SJCRH30 (cell line): ENCODE data around the gene NETO2. TPM values are rescaled to one million over a fixed set of nuclear protein-coding genes. Genes with fewer than 3 reads are reported as not detected.
"Not testable (repeated sequence)": the region's sequence is repeated elsewhere in the genome, so short reads cannot be mapped to it uniquely, and the experiment has no call there.

Experiments used
- DNase-seq, 2 experiments: peaks; one replicate each; pipeline ENCODE4 v3.0.0-alpha.2; 2015 to 2020
- H3K27ac ChIP-seq: fragments of 250-450 bp; sonication (Bioruptor Pico); 2 replicates; pipeline ENCODE4 v1.5.1; 2020; ENCODE audit warnings: mild to moderate bottlenecking, moderate library complexity
- H3K27me3 ChIP-seq: fragments of 250-450 bp; sonication (Bioruptor Pico); 2 replicates; pipeline ENCODE4 v1.5.1; 2020; ENCODE audit warnings: mild to moderate bottlenecking, moderate library complexity
- H3K36me3 ChIP-seq: fragments of 250-450 bp; sonication (Bioruptor Pico); 2 replicates; pipeline ENCODE4 v1.5.1; 2020; ENCODE audit warnings: mild to moderate bottlenecking, moderate library complexity
- H3K4me1 ChIP-seq: fragments of 250-450 bp; sonication (Bioruptor Pico); 2 replicates; pipeline ENCODE4 v1.5.1; 2020; ENCODE audit warnings: mild to moderate bottlenecking, moderate library complexity
- H3K4me3 ChIP-seq: fragments of 250-450 bp; sonication (Bioruptor Pico); 2 replicates; pipeline ENCODE4 v1.5.1; 2020; ENCODE audit warnings: mild to moderate bottlenecking, moderate library complexity
- H3K9me3 ChIP-seq: fragments of 250-450 bp; sonication (Bioruptor Pico); replicated peaks from 2 replicates; pipeline ENCODE4 v1.5.1; 2020; ENCODE audit warnings: mild to moderate bottlenecking, moderate library complexity
- total RNA-seq: library from RNA; depleted of rRNA; stranded (reverse); fragments of >200 nt; shearing (Covaris generic); gene quantifications from 2 replicates; pipeline ENCODE4 v1.2.3, GENCODE V29; 2014

Gene NETO2
- total RNA-seq, 1 experiment from 2014 or later = 34.6 TPM

DNA sequence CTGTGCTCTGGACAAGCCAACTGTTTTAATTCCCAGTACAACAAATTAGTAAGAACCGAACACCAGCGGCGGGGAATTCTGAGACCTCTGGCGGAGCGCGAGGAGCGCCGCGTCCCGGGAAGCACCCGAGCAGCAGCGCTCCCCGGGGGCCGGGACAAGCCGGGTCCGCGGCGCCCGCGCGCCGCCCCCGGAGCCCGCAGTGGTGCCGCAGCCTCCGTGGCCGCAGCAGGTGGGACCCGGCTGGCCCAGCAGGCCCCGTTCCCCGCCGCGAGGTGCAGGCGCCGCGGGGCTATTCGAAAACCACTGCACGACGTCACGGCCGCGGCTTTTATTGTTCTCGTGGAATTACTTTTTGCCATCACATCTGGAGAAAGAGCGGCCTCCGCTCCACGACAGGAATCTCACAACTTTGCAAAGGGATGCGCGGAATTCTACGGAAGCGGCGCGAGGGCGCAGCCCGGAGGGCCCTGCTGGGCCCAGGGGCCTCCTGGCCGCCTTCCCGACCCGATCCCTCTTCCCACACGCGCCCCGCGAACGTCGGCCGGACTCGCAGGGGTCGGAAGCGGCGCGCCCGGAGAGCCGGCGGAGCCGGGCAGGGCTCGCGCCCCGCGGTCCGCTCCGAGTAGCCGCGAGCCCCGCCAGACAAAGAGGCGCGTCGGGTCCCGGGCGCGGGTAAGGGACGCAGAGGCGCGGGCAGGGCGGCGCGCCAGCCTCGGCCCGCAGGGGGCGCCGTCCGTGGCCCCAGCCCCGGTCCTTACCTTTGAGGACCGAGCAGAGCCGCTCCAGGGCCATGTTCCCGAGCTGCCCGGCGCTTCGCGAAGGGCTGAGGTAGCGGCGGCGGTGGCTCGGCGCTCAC is 696 bp downstream of the NETO2 start:
- Histone ChIP-seq H3K4me3 (peak overlapping the region; percentile 70), H3K4me1 (no peaks in the 10 kb centered on the region), H3K36me3 (no peaks in the 10 kb centered on the region), H3K27me3 (no peaks in the 10 kb centered on the region), H3K27ac (peak overlapping the region; percentile 37; the same call in 1 of the 2 replicates), H3K9me3 (no peaks in the 10 kb centered on the region)
- DNase-seq = peak; percentile 62 to 80

DNA sequence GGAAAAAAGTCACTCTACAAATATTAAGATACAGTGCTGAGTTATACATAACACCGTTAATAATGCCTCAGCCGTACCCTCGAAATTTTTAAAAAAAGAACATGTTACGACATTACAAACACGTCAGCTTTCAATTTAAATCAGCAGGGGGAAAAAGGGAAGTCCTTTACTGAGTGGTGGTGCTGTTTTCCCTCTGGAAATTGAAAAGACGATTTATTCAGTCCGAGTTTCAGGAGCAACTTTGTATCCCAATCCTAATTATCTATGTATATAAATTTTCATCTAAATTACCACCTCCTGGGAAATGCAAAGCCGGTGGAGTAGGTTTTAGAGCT is 1.3 kb downstream of the NETO2 start:
- H3K36me3 ChIP-seq = no peaks in the 10 kb centered on the region
- no peaks in the 10 kb centered on the region for H3K9me3 ChIP-seq
- H3K27me3 ChIP-seq = no peaks in the 10 kb centered on the region
- peak overlapping the region; percentile 70 for H3K4me3 ChIP-seq
- H3K4me1 ChIP-seq = no peaks in the 10 kb centered on the region
- no peak overlapping the region for H3K27ac ChIP-seq
- no peak for DNase-seq

DNA sequence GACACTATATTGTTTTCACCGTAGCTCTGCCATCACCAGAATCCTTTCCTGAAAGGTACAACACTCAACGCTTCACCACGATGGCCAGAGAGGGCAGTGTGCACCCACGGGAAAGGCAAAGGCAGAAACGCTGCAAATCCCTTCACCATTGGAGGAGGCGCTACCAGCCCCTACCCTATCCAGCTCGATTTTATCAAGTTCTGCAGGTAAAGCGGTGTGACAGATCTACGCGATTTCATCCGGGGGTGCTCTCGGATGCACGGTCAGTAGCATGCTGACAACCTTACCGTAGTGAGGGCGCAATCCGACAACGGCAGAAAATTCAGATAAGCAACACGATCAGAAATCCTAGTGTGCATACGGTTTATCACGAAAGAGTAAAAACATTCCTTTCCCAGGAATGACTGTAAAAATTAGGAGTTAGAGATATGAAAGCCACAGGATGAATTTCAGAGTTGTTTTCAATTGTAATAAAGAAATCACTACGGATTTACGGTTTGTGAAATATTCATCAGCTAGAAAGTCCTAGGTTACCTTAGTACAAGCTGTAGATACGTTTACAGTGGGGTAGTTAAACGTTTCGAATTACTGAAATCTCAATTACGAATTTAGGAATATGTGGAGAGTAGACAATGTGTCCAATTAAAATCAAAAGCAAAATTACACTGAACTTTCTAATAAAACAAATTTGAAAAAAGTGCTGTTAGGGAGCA is 1.8 kb downstream of the NETO2 start:
- H3K27me3 ChIP-seq = no peaks in the 10 kb centered on the region
- DNase-seq = peak; percentile 78 to 90
- no peak overlapping the region for H3K27ac ChIP-seq
- no peaks in the 10 kb centered on the region for H3K36me3 ChIP-seq
- H3K4me3 ChIP-seq = peak overlapping the region; percentile 70
- H3K4me1 ChIP-seq = no peaks in the 10 kb centered on the region
- no peaks in the 10 kb centered on the region for H3K9me3 ChIP-seq

DNA sequence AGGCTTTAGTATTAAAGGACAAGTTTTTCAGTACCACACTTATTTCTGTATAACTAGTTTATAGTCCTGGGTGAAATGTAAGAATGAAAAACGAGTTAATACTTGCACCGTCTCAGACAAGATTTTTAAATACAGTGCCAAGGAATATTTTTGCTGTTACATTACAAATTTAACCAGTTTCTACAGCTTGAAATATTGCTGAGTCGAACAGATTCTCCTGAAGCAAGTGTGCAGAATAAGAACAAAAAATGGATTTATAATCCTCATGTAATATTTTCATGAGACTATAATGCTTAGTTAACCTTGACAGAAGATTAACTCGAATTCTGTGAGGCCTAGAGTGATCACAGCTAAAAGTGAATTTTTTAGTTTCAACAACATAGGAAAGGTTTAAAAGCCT is 3.1 kb downstream of the NETO2 start:
- no peaks in the 10 kb centered on the region for H3K9me3 ChIP-seq
- no peak overlapping the region for H3K4me3 ChIP-seq
- no peak overlapping the region for H3K27ac ChIP-seq
- H3K27me3 ChIP-seq = no peaks in the 10 kb centered on the region
- DNase-seq = no peak
- no peaks in the 10 kb centered on the region for H3K36me3 ChIP-seq
- no peaks in the 10 kb centered on the region for H3K4me1 ChIP-seq

DNA sequence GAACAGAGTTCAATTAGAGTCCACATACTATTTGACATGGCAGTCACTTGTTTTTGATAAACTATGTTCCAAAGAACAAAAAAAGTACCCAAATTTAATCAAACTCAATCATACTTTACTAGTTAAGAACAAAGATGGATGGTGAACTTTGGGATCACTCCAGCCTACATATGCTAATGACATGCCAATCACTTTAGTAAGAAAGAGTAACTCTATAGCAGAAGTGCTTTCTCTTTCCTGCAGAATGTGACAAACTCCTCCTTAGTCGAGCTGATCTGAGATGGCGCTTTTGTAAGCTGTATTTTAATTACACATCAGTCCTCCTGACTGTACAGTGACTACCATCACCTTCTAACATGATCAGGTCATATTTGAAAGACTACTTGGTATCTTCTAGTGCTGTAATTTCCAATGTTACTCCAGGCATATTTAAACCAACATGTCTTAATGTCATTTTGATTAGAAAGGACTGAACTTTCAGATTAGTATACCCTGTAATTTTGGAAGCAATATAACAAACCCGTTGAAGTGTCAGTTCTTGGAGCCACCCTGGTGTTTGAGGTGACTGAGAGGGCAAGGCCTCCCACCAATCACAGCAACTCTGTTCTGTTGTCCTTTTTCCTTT is 4.1 kb downstream of the NETO2 start:
- no peaks in the 10 kb centered on the region for H3K27me3 ChIP-seq
- no peak for DNase-seq
- no peak overlapping the region for H3K27ac ChIP-seq
- no peak overlapping the region for H3K4me3 ChIP-seq
- no peaks in the 10 kb centered on the region for H3K36me3 ChIP-seq
- H3K4me1 ChIP-seq = no peaks in the 10 kb centered on the region
- no peaks in the 10 kb centered on the region for H3K9me3 ChIP-seq

DNA sequence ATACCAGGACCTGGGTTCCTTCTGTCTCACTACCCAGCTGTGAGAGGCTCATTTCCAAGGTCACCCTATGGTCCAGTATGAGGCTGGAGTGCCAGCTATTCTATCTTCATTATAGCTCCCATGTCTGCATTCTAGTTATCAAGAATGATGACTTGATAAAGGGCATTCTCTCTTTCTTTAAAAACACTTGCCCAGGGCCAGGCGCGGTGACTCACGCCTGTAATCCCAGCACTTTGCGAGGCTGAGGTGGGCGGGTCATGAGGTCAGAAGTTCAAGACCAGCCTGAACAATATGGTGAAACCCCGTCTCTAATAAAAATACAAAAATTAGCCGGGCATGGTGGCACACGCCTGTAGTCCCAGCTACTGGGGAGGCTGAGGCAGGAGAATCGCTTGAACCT is 5.8 kb downstream of the NETO2 start:
- H3K4me3 ChIP-seq, DNase-seq, H3K9me3 ChIP-seq, H3K36me3 ChIP-seq, H3K27me3 ChIP-seq, H3K4me1 ChIP-seq, H3K27ac ChIP-seq: not testable (repeated sequence)

DNA sequence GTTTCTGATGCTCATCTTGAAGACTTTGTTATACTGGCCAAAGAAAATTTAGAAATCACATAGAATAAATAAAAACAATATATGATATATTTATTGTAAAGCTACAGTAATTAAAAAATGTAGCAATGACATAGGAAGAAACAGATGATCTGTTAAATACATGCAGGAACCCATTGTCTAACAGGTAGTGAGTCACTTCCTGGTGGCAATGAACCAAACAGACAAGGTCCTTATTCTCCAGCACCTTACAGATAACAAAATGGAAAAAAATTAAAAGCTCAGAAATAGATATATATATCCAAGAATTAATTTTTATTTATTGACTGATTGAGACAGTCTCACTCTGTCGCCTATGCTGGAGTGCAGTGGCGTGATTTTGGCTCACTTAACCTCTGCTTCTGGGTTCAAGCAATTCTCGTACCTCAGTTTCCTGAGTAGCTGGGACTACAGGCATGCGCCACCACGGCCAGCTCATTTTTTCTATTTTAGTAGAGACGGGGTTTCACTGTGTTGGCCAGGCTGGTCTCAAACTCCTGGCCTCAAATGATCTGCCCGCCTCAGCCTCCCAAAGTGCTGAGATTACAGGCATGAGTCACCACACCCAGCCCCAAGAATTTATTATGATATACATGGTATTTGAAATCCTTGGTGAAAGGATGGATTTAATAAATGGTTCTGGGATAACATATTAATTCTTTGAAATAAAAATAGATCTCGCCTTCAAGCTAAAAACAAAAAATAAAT is 7.5 kb downstream of the NETO2 start:
- no peak overlapping the region for H3K27ac ChIP-seq

DNA sequence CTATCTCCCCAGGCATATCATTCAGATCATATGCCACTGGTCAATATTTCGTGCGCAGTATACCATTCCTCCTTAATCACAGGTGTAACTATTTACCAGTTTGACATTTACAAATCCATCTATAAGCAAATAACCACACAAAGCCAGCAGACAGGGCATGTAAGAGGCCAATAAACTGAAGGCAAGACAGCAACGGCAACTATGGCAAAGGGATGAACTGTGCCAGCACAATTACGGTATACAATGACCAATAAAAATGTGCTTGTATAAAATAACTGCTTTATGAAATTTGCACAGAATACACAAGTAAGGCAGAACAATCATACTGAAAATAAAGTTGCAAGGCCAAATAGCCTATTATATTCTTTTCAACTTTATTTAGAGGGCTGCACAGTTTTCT is 9.2 kb downstream of the NETO2 start:
- Histone ChIP-seq H3K27ac (no peak overlapping the region), H3K27me3 (no peaks in the 10 kb centered on the region), H3K9me3 (no peaks in the 10 kb centered on the region), H3K36me3 (no peaks in the 10 kb centered on the region), H3K4me1 (no peaks in the 10 kb centered on the region), H3K4me3 (no peak overlapping the region)
- DNase-seq = no peak

More for the DNA sequence above, 7.5 kb downstream of the NETO2 start:
- no peaks in the 10 kb centered on the region for H3K4me1 ChIP-seq
- H3K9me3 ChIP-seq = no peaks in the 10 kb centered on the region
- no peak for DNase-seq
- no peaks in the 10 kb centered on the region for H3K27me3 ChIP-seq
- H3K36me3 ChIP-seq = no peaks in the 10 kb centered on the region
- H3K4me3 ChIP-seq = no peak overlapping the region

DNA sequence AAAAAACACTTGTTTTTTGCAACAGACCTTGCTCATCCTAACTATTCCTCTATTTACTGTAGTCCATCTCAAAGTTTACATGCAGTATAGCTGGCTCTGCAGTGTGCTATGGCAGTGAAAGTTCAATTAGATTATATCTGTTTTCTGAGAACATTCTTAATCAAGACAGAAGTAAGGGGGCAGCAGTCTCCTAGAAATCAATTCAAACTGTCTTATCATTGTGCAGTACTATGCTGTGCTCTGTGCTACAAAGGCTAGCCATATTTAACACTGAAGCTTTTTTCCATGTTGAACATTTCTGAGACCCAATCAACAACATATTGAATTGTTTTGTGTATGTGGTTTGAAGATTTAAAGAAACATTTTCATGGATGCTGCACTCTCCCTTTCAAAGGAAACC is 11.4 kb downstream of the NETO2 start:
- Histone ChIP-seq H3K4me1 (no peaks in the 10 kb centered on the region), H3K27me3 (no peaks in the 10 kb centered on the region), H3K9me3 (no peaks in the 10 kb centered on the region), H3K4me3 (no peak overlapping the region), H3K27ac (no peak overlapping the region), H3K36me3 (0 out of 2 replicates have a peak, but pooled peaks cover 5% of the 10 kb centered on the region)
- no peak for DNase-seq

DNA sequence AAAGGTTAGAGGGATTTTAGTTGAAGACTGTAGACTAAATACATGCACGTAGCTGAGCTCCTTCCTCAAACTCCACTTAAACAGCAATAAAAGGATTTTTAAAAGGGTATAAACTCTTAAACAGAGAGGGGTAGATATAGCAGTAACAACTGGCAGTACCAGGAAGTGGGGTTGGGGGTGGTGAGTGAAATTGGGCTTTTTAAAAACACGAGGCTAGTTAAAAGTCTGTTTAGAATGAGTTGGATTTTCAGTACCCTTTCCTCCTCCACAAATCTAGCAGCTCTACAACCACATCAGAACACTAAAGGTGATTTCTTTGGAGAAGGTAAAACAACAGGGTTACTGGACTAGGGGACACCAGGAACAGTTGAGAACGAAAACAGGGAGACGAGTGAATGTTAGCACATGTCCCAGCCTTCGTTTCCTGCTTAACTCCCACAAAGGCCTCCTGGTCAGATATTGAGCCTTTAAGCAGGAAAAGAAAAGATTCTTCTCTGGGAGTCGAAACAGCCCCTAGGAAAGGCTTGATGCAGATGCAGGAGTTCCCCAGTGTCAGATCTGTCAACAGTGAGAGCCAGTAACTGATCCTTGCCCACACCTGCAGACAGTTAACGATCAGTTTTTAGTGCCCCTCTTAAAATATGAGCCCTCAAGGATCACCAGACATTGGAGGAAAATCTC is 13.8 kb downstream of the NETO2 start:
- H3K27ac ChIP-seq = no peak overlapping the region
- H3K36me3 ChIP-seq = 0 out of 2 replicates have a peak, but pooled peaks cover 5% of the 10 kb centered on the region
- no peaks in the 10 kb centered on the region for H3K27me3 ChIP-seq
- DNase-seq = no peak
- no peaks in the 10 kb centered on the region for H3K4me1 ChIP-seq
- H3K9me3 ChIP-seq = no peaks in the 10 kb centered on the region
- no peak overlapping the region for H3K4me3 ChIP-seq

DNA sequence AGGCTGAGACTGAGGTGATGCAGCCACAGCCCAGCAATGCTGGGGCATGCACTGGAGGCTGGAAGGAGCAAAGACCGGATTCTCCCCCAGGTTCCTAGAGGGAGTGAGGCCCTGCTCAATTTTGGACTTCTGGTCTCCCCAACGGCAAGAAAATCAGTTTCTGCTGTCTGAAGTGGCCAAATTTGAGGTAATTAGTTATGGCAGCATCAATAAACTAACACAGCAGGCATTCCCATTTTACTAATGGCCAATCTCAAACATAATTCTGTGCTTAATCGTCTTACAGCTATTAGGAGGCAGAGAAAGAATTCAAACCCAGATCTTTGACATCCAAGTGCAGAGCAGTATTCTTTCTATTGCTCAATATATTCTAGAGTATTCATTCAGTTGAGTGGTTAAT is 16.2 kb downstream of the NETO2 start:
- no peak overlapping the region for H3K27ac ChIP-seq
- no peaks in the 10 kb centered on the region for H3K27me3 ChIP-seq
- H3K4me1 ChIP-seq = no peaks in the 10 kb centered on the region
- H3K9me3 ChIP-seq = no peaks in the 10 kb centered on the region
- DNase-seq = no peak
- peaks cover 7% of the 10 kb centered on the region; the same call in 1 of the 2 replicates for H3K36me3 ChIP-seq
- H3K4me3 ChIP-seq = no peak overlapping the region

DNA sequence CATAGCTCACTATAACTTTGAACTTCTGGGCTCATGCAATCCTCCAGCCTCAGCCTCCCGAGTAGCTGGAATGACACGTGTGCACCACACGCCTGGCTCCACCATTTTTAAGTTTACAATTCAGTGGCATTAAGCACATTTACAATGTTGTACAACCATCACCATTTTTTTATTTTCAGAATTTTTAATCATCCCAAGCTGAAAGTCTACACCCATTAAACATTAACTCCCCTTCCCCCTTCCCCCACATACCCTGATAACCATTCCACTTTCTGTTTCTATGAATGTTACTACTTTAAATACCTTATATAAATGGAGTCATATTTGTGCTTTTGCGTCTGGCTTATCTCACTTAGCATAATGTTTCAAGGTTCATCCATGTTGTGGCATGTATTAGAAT is 18.0 kb downstream of the NETO2 start:
- H3K27me3 ChIP-seq = no peaks in the 10 kb centered on the region
- DNase-seq = no peak

DNA sequence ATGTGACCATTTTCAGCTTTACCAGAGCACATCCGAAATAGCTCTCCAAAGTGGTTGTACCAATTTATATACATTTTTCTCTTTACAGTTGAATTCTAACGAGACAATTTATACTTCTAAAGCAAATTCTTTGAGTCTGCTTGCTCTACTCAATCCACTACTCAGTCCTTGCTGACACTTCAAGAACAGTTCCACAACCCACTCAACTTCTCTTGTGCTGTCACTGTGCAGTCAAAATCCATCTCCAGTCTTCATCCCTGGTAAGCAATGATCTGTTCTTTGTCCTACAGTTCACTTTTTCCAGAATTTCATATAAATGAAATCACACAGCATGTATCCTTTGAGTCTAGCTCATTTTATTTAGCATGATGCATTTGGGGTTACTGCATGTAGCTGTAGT is 30.6 kb downstream of the NETO2 start:
- DNase-seq = no peak
- H3K27me3 ChIP-seq = no peaks in the 10 kb centered on the region
- no peaks in the 10 kb centered on the region for H3K4me1 ChIP-seq
- H3K36me3 ChIP-seq = no peaks in the 10 kb centered on the region
- H3K9me3 ChIP-seq = no peaks in the 10 kb centered on the region
- no peak overlapping the region for H3K27ac ChIP-seq
- H3K4me3 ChIP-seq = no peak overlapping the region

More for the DNA sequence above, 18.0 kb downstream of the NETO2 start:
- no peak overlapping the region for H3K27ac ChIP-seq
- peaks cover 8% of the 10 kb centered on the region; the same call in 1 of the 2 replicates for H3K36me3 ChIP-seq
- H3K4me1 ChIP-seq = no peaks in the 10 kb centered on the region
- no peaks in the 10 kb centered on the region for H3K9me3 ChIP-seq
- H3K4me3 ChIP-seq = no peak overlapping the region

DNA sequence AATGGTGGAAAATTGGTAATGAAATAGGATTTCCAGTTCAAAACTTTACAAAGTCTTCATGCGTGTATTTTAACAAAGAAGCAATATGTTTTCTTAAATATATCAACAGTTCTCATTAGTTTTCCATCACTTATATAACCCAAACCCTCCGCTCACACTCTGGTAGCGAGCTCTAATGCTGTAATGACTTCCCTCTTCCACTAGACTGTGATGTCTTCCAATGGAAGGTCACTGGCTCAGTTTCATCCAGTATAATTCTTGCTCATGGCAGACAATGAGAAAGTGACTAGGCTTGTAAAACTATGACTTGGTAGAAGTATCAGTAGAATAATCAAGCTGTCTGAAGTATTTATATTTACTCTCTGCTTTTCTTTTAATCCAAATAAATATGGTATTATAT is 32.8 kb downstream of the NETO2 start:
- Histone ChIP-seq H3K9me3 (no peaks in the 10 kb centered on the region), H3K4me1 (no peaks in the 10 kb centered on the region), H3K36me3 (no peaks in the 10 kb centered on the region), H3K27me3 (no peaks in the 10 kb centered on the region), H3K27ac (no peak overlapping the region), H3K4me3 (no peak overlapping the region)
- peak in 1 of 2 experiments; percentile 8 for DNase-seq
